Lower leg skin (tissue), 4 donors: ENCODE results near the gene CCR6. TPM values are rescaled to one million over a fixed set of nuclear protein-coding genes. Genes with fewer than 3 reads are reported as not detected.
A peak's percentile ranks its signal among the peaks of the same experiment; 100 is the strongest.

Source experiments
- DNase-seq, 2 donors: peaks; one replicate each; pipeline ENCODE4 v3.0.0-alpha.2; 2019; ENCODE audit warnings: low spot score in 2 of 2
- H3K4me3 ChIP-seq: fragments of 200-600 bp; sonication (generic); 2 replicates; pipeline ENCODE4 v1.5.1; 2017; ENCODE audit warnings: mild to moderate bottlenecking, low read depth; ENCODE audit not compliant: poor library complexity, severe bottlenecking
- CTCF ChIP-seq, 3 donors: fragments of 450-650 bp; IDR thresholded peaks; one replicate each; pipeline ENCODE4 v1.5.1; 2016; ENCODE audit warnings: antibody characterized with exemption in 3 of 3, mild to moderate bottlenecking in 3 of 3, moderate library complexity in 2 of 3
- POLR2A ChIP-seq, 2 donors: fragments of 450-650 bp; IDR thresholded peaks; one replicate each; pipeline ENCODE4 v1.6.1; 2016 to 2017; ENCODE audit warnings: antibody characterized with exemption in 2 of 2, mild to moderate bottlenecking in 1 of 2, moderate library complexity in 1 of 2
- WGBS, 2 donors: methylation state at CpG; one replicate each; pipeline ENCODE4 v1.1.5; 2018; 5-methylcytosine and 5-hydroxymethylcytosine counted together
- intact Hi-C: fragments of 100-400 bp; cut with DNase I; formaldehyde crosslinking; loops from one replicate; pipeline ENCODE4 v1.15.0; 2023; ENCODE audit warnings: low total_unique reads
- total RNA-seq, 4 donors: library from RNA; depleted of rRNA; stranded (reverse); fragments of >200 nt; gene quantifications; one replicate each; pipeline ENCODE4 v1.1.0, GENCODE V29; 2016

The CCR6 gene
- total RNA-seq, 4 donors from 2014 or later = 0.42 to 1.5 (median 0.49) TPM; not detected in 1

- TF ChIP-seq CTCF (IDR thresholded peaks at IDR 0.05) (no peak), POLR2A (IDR thresholded peaks at IDR 0.05) (no peak)
- WGBS, 2 donors = 85 to 89% methylated on average over 5 of the region's 5 CpGs
- DNase-seq = no peak
- intact Hi-C loops = no loop called here
- no peak overlapping the region for H3K4me3 ChIP-seq
These were observed 1.9 kb downstream of the CCR6 start for GRCh38 chr6:167124753-167125152.

- intact Hi-C loops = no loop called here
- TF ChIP-seq POLR2A (IDR thresholded peaks at IDR 0.05) (no peak), CTCF (IDR thresholded peaks at IDR 0.05) (no peak)
- H3K4me3 ChIP-seq = no peak overlapping the region
- WGBS, 2 donors = 80 to 84% methylated on average over 4 of the region's 4 CpGs
- DNase-seq = peak in 1 of 2 donors; percentile 69
These were observed 2.5 kb downstream of the CCR6 start for GRCh38 chr6:167125410-167125809.

GRCh38 chr6:167125855-167126349 lies 3.0 kb downstream of the CCR6 start:
- DNase-seq = peak in 1 of 2 donors; percentile 9
- intact Hi-C loops = no loop called here
- no peak overlapping the region for H3K4me3 ChIP-seq
- TF ChIP-seq CTCF (IDR thresholded peaks at IDR 0.05) (no peak), POLR2A (IDR thresholded peaks at IDR 0.05) (no peak)
- WGBS, 2 donors = 87 to 88% methylated on average over 3 of the region's 3 CpGs

GRCh38 chr6:167127785-167128531 lies 5.1 kb downstream of the CCR6 start:
- 89 to 92% methylated on average over 14 of the region's 14 CpGs for WGBS, 2 donors
- DNase-seq = no peak
- H3K4me3 ChIP-seq = no peak overlapping the region
- no peak for TF ChIP-seq POLR2A (IDR thresholded peaks at IDR 0.05)
- TF ChIP-seq CTCF (IDR thresholded peaks at IDR 0.05) = no peak
- intact Hi-C loops = no loop called here

GRCh38 chr6:167129159-167129558 lies 6.3 kb downstream of the CCR6 start:
- 66 to 71% methylated on average over 6 of the region's 6 CpGs for WGBS, 2 donors
- H3K4me3 ChIP-seq = no peak overlapping the region
- DNase-seq = no peak
- TF ChIP-seq CTCF (IDR thresholded peaks at IDR 0.05) = no peak
- TF ChIP-seq POLR2A (IDR thresholded peaks at IDR 0.05) = no peak
- intact Hi-C loops = no loop called here
